Smooth muscle cell (in vitro differentiated cells): ENCODE measurements around the gene ADGRL3. TPM values are rescaled to one million over a fixed set of nuclear protein-coding genes. Genes with fewer than 3 reads are reported as not detected.
A peak's percentile ranks its signal among the peaks of the same experiment; 100 is the strongest.

ENCODE experiments used
- DNase-seq: peaks from one replicate; lab custom pipeline; 2025; ENCODE audit not compliant: unreplicated experiment; lab: John Stamatoyannopoulos, UW
- H2AFZ ChIP-seq: fragments of 200-600 bp; sonication (generic); 2 replicates; pipeline ENCODE4 v1.6.0; 2016; ENCODE audit warnings: antibody characterized with exemption, low read depth, mild to moderate bottlenecking
- H3F3A ChIP-seq: fragments of 200-600 bp; sonication (generic); 2 replicates; pipeline ENCODE4 v1.6.0; 2017; ENCODE audit warnings: antibody characterized with exemption, low read depth
- H3K27ac ChIP-seq: fragments of 200-600 bp; sonication (generic); 2 replicates; pipeline ENCODE4 v1.5.1; 2016; ENCODE audit warnings: low read depth, mild to moderate bottlenecking
- H3K27me3 ChIP-seq: fragments of 200-600 bp; sonication (generic); 2 replicates; pipeline ENCODE4 v1.6.1; 2016; ENCODE audit warnings: low read depth, mild to moderate bottlenecking
- H3K36me3 ChIP-seq: fragments of 200-600 bp; sonication (generic); 2 replicates; pipeline ENCODE4 v1.5.1; 2016; ENCODE audit warnings: low read depth
- H3K4me1 ChIP-seq: fragments of 200-600 bp; sonication (generic); 2 replicates; pipeline ENCODE4 v1.5.1; 2016; ENCODE audit warnings: low read depth
- H3K4me2 ChIP-seq: fragments of 200-600 bp; sonication (generic); 2 replicates; pipeline ENCODE4 v1.6.0; 2016; ENCODE audit warnings: mild to moderate bottlenecking
- H3K4me3 ChIP-seq: fragments of 200-600 bp; sonication (generic); 2 replicates; pipeline ENCODE4 v1.5.1; 2016; ENCODE audit warnings: mild to moderate bottlenecking
- H3K79me2 ChIP-seq: fragments of 200-600 bp; sonication (generic); 2 replicates; pipeline ENCODE4 v1.6.0; 2016; ENCODE audit warnings: low read depth, mild to moderate bottlenecking
- H3K9ac ChIP-seq: fragments of 200-600 bp; sonication (generic); 2 replicates; pipeline ENCODE4 v1.6.0; 2016; ENCODE audit warnings: low read depth
- H3K9me3 ChIP-seq: fragments of 200-600 bp; sonication (generic); replicated peaks from 2 replicates; pipeline ENCODE4 v1.5.1; 2016; ENCODE audit warnings: low read depth
- H4K20me1 ChIP-seq: fragments of 200-600 bp; sonication (generic); 2 replicates; pipeline ENCODE4 v1.6.0; 2016; ENCODE audit warnings: low read depth
- WGBS: methylation state at CpG from one replicate; pipeline ENCODE4 v1.1.7; 2016; ENCODE audit warnings: low lambda C conversion rate; 5-methylcytosine and 5-hydroxymethylcytosine counted together
- polyA plus RNA-seq: library from polyadenylated mRNA; unstranded; fragments of >200 nt; fragmentation: Nextera tagmentation; extraction: Ambion mirVana; gene quantifications from 2 replicates; pipeline ENCODE4 v1.2.1, GENCODE V29; 2016
- total RNA-seq: library from RNA; depleted of rRNA; stranded (reverse); fragments of >200 nt; gene quantifications from 2 replicates; pipeline ENCODE4 v1.2.3, GENCODE V29; 2014
- TF ChIP-seq, protein P1 (sequence below): fragments of 200-600 bp; sonication (generic); IDR thresholded peaks from 2 replicates; pipeline ENCODE4 v1.5.1; 2017; ENCODE audit warnings: borderline replicate concordance, mild to moderate bottlenecking, antibody characterized with exemption; ENCODE audit not compliant: insufficient read depth, poor library complexity, severe bottlenecking

ADGRL3 gene
- total and polyA plus RNA-seq, 2 experiments from 2014 or later: 2.4 to 9.5 TPM

DNA sequence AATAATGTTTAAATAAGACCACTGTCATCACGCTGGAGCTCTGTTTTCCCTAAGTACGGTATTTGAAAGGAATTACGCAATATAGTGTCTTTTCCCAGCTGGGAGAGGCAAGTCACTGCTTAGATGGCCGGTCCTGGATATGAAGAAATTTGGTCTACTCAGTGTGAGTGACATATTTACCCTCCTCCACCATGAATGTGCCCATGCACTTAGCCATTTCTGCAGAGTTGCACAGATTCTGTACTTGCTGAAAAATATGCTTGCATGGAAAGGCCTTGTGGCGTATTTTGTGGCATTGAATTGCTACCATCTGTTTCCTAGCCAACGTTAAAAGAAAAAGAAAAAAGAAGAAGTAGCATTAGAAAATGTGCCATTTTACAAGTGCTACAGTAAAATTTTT lies 73.1 kb downstream of the ADGRL3 start:
- TF ChIP-seq, protein P1, sequence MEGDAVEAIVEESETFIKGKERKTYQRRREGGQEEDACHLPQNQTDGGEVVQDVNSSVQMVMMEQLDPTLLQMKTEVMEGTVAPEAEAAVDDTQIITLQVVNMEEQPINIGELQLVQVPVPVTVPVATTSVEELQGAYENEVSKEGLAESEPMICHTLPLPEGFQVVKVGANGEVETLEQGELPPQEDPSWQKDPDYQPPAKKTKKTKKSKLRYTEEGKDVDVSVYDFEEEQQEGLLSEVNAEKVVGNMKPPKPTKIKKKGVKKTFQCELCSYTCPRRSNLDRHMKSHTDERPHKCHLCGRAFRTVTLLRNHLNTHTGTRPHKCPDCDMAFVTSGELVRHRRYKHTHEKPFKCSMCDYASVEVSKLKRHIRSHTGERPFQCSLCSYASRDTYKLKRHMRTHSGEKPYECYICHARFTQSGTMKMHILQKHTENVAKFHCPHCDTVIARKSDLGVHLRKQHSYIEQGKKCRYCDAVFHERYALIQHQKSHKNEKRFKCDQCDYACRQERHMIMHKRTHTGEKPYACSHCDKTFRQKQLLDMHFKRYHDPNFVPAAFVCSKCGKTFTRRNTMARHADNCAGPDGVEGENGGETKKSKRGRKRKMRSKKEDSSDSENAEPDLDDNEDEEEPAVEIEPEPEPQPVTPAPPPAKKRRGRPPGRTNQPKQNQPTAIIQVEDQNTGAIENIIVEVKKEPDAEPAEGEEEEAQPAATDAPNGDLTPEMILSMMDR: no peak

DNA sequence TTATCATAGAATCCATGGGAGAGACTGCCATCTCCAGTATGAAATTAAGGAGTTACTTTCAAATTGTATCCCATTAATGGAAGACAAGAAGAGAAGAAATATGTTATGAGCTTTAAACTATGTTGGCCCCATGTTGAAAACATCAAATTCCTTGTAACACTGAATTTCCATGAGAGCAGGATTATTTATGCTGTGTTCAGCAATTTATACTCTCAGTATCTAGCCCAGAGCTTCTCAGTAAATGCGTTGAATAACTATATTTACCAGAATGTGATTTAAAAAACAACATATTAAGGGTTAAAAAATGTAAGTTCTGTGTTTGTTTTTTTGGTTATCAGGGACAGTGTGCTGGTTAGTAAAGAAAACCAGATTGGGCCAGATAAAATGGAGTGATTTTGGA lies 74.2 kb downstream of the ADGRL3 start:
- no peak overlapping the region for H3K9ac ChIP-seq
- DNase-seq: no peak
- no peaks in the 10 kb centered on the region for H3K36me3 ChIP-seq
- no peak overlapping the region for H3K4me2 ChIP-seq
- H3K79me2 ChIP-seq: no peaks in the 10 kb centered on the region
- WGBS: 98% methylated on average over 1 of the region's 1 CpG
- H3K4me3 ChIP-seq: no peak overlapping the region
- no peak overlapping the region for H3K27ac ChIP-seq
- no peaks in the 10 kb centered on the region for H3K4me1 ChIP-seq
- H3K9me3 ChIP-seq: no peaks in the 10 kb centered on the region
- H4K20me1 ChIP-seq: no peaks in the 10 kb centered on the region
- no peaks in the 10 kb centered on the region for H3F3A ChIP-seq
- no peaks in the 10 kb centered on the region for H3K27me3 ChIP-seq
- TF ChIP-seq, protein P1: no peak
- no peak overlapping the region for H2AFZ ChIP-seq

More for the DNA sequence above, 73.1 kb downstream of the ADGRL3 start:
- Histone ChIP-seq H3K27ac (no peak overlapping the region), H3K79me2 (no peaks in the 10 kb centered on the region), H3K9ac (no peak overlapping the region), H3K4me1 (no peaks in the 10 kb centered on the region), H3K36me3 (no peaks in the 10 kb centered on the region), H3K4me3 (no peak overlapping the region), H3F3A (no peaks in the 10 kb centered on the region), H2AFZ (no peak overlapping the region), H3K9me3 (no peaks in the 10 kb centered on the region), H3K4me2 (no peak overlapping the region), H3K27me3 (no peaks in the 10 kb centered on the region), H4K20me1 (no peaks in the 10 kb centered on the region)
- DNase-seq: no peak
- WGBS: 57% methylated on average over 6 of the region's 6 CpGs

DNA sequence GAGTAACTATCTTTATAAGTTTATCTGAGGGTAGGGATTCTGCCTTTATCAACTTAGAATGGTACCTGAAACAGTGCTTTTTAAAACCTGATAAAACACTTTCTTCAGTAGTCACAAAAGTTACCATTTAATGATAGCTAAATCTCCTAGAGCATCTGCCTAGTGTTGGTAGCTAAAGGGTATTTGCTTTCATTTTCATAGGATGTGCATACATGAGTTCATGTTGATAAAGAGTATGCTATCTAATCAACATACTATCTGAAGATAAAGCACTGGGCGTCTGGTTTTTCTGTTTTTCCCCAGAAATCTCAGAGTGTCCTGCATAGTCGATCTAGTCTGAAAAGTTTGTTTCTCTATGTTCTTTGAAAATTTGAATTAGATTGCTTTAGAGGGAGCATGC lies 75.1 kb downstream of the ADGRL3 start:
- Histone ChIP-seq H2AFZ (peak overlapping the region; percentile 11), H3K27me3 (no peaks in the 10 kb centered on the region), H3K4me2 (no peak overlapping the region), H3K9ac (no peak overlapping the region), H4K20me1 (no peaks in the 10 kb centered on the region), H3K4me1 (no peaks in the 10 kb centered on the region), H3K4me3 (no peak overlapping the region), H3K79me2 (no peaks in the 10 kb centered on the region), H3F3A (no peaks in the 10 kb centered on the region), H3K27ac (no peak overlapping the region), H3K36me3 (no peaks in the 10 kb centered on the region), H3K9me3 (no peaks in the 10 kb centered on the region)
- TF ChIP-seq, protein P1: no peak
- DNase-seq: no peak
- WGBS: 36% methylated on average over 2 of the region's 2 CpGs

DNA sequence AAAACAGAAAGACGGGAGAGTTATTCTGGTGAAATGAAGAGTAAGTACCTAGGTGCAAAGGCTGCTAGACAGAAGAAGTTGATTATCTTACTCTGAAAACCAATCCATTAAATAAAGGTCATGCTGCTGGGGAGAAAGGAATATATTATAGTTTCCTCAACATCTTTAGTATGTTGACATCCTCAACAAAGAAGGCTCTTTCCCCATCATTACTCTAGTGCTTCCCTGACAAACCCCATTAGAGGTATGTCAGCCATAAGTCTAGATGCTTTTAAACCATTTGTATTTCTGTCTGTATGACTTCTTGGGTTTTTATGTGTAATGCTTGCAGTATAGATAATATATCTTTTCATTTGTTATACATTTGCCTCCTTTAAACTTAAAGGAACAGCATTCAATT lies 75.9 kb downstream of the ADGRL3 start:
- Histone ChIP-seq H2AFZ (no peak overlapping the region), H3K36me3 (no peaks in the 10 kb centered on the region), H3F3A (no peaks in the 10 kb centered on the region), H3K4me3 (no peak overlapping the region), H3K27ac (no peak overlapping the region), H3K4me2 (no peak overlapping the region), H3K79me2 (no peaks in the 10 kb centered on the region), H4K20me1 (no peaks in the 10 kb centered on the region), H3K27me3 (no peaks in the 10 kb centered on the region), H3K9me3 (no peaks in the 10 kb centered on the region), H3K4me1 (no peaks in the 10 kb centered on the region), H3K9ac (no peak overlapping the region)
- no peak for DNase-seq
- WGBS: 89% methylated on average over 1 of the region's 1 CpG
- TF ChIP-seq, protein P1: no peak
